ENCODE data around the gene OSBPL5. TPM values are rescaled to one million over a fixed set of nuclear protein-coding genes. Genes with fewer than 3 reads are reported as not detected.

OSBPL5 gene
- total RNA-seq, 1 donor from 2014 or later, result 115 TPM

- Mint-ChIP-seq H3K36me3 (ENCODE audit: unreplicated experiment) (no peaks in the 10 kb centered on the region), H3K4me1 (ENCODE audit: low read depth, unreplicated experiment) (peaks cover 36% of the 10 kb centered on the region), H3K9me3 (ENCODE audit: unreplicated experiment) (peaks cover 14% of the 10 kb centered on the region), H3K27me3 (ENCODE audit: unreplicated experiment) (peaks cover 21% of the 10 kb centered on the region), H3K27ac (ENCODE audit: unreplicated experiment) (peak overlapping the region; percentile 94), H3K4me3 (ENCODE audit: unreplicated experiment) (peak overlapping the region; percentile 91)
- peak; percentile 39 for DNase-seq
- TF ChIP-seq CTCF (IDR thresholded peaks at IDR 0.05; ENCODE audit: partially characterized antibody, unreplicated experiment), result no peak
Measured at GRCh38 chr11:3164138-3164551, 965 bp downstream of the OSBPL5 start.

- H3K27ac Mint-ChIP-seq (ENCODE audit: unreplicated experiment), result peak overlapping the region; percentile 94
- TF ChIP-seq CTCF (IDR thresholded peaks at IDR 0.05; ENCODE audit: partially characterized antibody, unreplicated experiment), result no peak
- DNase-seq, result peak; percentile 23
- peaks cover 39% of the 10 kb centered on the region for H3K4me1 Mint-ChIP-seq (ENCODE audit: low read depth, unreplicated experiment)
- H3K4me3 Mint-ChIP-seq (ENCODE audit: unreplicated experiment), result peak overlapping the region; percentile 91
- no peaks in the 10 kb centered on the region for H3K36me3 Mint-ChIP-seq (ENCODE audit: unreplicated experiment)
- peaks cover 23% of the 10 kb centered on the region for H3K27me3 Mint-ChIP-seq (ENCODE audit: unreplicated experiment)
- H3K9me3 Mint-ChIP-seq (ENCODE audit: unreplicated experiment), result peaks cover 14% of the 10 kb centered on the region
Measured at GRCh38 chr11:3163241-3163981, 1.7 kb downstream of the OSBPL5 start.

GRCh38 chr11:3162410-3163240 lies 2.5 kb downstream of the OSBPL5 start:
- TF ChIP-seq CTCF (IDR thresholded peaks at IDR 0.05; ENCODE audit: partially characterized antibody, unreplicated experiment), result no peak
- peak overlapping the region; percentile 23 for H3K27ac Mint-ChIP-seq (ENCODE audit: unreplicated experiment)
- peaks cover 22% of the 10 kb centered on the region for H3K27me3 Mint-ChIP-seq (ENCODE audit: unreplicated experiment)
- peaks cover 15% of the 10 kb centered on the region for H3K9me3 Mint-ChIP-seq (ENCODE audit: unreplicated experiment)
- no peaks in the 10 kb centered on the region for H3K36me3 Mint-ChIP-seq (ENCODE audit: unreplicated experiment)
- DNase-seq, result no peak
- H3K4me1 Mint-ChIP-seq (ENCODE audit: low read depth, unreplicated experiment), result peaks cover 40% of the 10 kb centered on the region
- peak overlapping the region; percentile 91 for H3K4me3 Mint-ChIP-seq (ENCODE audit: unreplicated experiment)

GRCh38 chr11:3161720-3162409 lies 3.2 kb downstream of the OSBPL5 start:
- Mint-ChIP-seq H3K27me3 (ENCODE audit: unreplicated experiment) (peaks cover 21% of the 10 kb centered on the region), H3K36me3 (ENCODE audit: unreplicated experiment) (no peaks in the 10 kb centered on the region), H3K9me3 (ENCODE audit: unreplicated experiment) (peaks cover 10% of the 10 kb centered on the region), H3K4me1 (ENCODE audit: low read depth, unreplicated experiment) (peaks cover 38% of the 10 kb centered on the region), H3K27ac (ENCODE audit: unreplicated experiment) (no peak overlapping the region), H3K4me3 (ENCODE audit: unreplicated experiment) (peak overlapping the region; percentile 91)
- no peak for TF ChIP-seq CTCF (IDR thresholded peaks at IDR 0.05; ENCODE audit: partially characterized antibody, unreplicated experiment)
- peak; percentile 17 for DNase-seq
